HG03558 (cell line): ENCODE data around the gene ADSS2.
"Not testable (repeated sequence)": the region's sequence is repeated elsewhere in the genome, so short reads cannot be mapped to it uniquely, and the experiment has no call there.

Source experiments
- ATAC-seq: cut with Tn5 transposase; IDR thresholded peaks from one replicate; pipeline ENCODE4 v1.9.1; 2021; ENCODE audit warnings: moderate number of reproducible peaks; ENCODE audit not compliant: unreplicated experiment; ENCODE audit errors: extremely low read depth

The ADSS2 gene

GRCh38 chr1:244403431-244403830 is 48.3 kb downstream of the ADSS2 start:
- ATAC-seq: no peak

DNA sequence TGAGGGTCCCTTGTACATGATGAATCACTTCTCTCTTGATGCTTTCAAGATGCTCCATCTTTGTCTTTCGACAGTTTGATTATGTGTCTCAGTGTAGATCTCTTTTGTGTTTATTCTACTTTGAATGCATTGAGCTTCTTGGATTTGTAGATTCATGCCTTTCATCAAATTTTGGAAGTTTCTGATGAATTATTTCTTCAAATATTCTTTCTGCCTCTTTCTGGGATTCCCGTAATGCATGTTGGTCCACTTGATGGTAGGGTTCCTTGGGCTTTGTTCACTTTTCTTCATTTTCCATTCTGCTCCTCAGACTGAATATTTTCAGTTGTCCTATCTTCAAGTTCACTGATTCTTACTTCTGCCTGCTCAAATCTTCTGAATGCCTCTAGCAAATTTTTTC is 50.7 kb downstream of the ADSS2 start:
- no peak for ATAC-seq

GRCh38 chr1:244397131-244397530 is 54.6 kb downstream of the ADSS2 start:
- ATAC-seq: no peak

DNA sequence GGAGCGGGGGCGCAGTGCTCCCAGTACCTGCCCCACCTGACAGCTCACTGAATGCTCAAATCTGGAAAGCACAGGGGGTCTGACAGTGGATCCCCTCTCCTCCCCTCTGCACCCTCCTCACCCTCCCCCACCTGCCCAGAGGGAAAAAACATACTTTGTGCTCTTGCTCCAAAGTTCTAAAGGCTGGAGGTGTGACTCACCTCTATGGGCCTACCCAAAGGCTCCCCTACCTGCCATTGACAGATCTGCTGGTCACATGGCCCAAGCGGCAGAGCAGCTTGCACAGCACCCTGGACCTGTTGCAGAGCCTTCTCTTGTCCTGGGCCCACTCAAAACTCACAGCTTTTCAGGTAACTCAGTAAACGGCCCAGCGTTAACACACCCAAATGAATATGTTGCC is 55.7 kb downstream of the ADSS2 start:
- ATAC-seq: no peak

DNA sequence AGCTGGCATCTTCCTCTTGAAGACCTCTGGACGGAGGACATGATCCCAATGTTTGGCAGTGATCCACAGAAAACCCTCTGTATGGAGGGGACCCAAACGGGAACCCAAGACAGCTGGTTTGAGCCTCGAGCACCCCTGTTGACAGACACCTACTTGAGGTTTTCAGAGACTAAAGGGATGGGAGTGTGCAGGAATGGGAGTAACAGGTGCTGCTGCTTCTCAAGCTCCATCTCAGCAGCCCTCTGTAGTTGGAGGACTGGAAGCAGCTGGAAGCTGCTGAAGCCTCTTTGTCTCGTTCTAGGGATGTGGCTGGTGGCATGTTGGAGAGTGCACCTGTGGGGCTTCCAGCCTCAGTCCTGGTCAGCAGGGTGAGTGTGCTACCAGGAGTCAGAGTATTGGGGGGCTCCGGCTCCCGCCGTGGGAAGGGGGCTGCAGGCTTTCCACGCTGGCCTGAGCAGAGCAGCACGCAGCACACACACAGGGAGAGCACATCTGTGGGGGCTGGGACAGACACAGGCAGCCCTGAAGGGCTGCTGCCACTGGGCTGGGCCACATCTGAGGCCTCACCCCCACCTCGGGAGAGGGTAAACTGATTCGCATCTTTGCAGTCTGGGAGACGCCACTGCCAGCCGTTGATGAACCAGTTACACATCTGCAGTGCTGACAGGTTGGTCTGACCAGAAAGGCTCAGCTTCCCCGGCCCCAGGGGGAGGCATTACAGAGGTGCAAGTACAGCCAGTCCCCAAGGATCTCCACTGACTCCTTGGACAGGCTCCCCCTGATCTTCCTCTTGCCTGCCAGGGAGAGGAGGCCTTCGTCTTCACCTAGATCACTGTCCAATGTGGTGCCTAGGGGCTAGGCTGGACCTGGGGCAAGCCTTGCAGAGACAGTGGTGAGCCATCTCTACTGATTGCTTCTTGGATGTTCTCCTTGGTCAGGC is 56.6 kb downstream of the ADSS2 start:
- ATAC-seq: no peak

DNA sequence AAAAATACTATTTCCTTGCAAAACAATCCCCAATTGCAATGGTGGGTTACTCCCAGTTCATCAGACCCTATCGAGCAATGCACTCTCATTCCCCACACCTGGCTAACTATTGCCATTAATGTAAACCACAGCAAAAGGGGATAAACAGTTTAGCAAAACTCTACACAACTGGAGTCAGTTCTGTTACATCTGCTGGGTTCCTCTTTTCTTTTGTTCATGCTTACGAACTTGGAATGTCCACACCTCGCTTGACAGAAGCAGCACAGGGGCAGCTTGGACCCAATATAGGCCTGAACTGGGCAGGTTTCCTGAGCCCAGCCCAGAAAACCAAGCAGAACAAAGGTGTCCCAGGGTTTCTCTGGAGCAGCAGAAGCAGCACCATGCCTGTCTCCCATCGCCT is 57.4 kb downstream of the ADSS2 start:
- no peak for ATAC-seq

DNA sequence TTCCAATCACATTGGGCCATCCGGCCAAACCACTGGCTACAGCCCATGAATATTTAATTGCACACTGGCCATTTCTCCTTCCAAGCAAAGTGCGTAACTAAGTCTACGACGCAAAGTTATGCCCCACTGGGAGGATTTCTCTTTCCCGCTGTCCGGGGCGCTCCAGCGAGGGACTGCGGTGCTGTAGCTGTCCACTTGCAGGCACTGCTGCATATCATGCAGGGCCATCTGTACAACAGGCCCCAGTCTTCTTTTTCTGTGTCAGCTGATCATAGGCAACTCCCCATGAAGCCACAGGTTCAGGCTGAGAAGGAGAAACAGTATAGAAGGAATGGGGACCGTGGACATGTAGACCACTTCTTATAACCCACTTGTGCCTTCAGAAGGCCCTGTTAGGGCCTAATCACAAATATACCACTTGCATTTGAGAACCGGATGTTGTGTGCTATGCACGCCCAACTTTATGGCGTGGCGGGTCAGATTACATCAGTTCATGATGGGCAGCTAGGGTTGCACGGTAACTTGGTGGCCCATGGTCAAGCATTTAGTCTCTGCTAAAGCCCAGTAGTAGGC is 58.0 kb downstream of the ADSS2 start:
- ATAC-seq: no peak

DNA sequence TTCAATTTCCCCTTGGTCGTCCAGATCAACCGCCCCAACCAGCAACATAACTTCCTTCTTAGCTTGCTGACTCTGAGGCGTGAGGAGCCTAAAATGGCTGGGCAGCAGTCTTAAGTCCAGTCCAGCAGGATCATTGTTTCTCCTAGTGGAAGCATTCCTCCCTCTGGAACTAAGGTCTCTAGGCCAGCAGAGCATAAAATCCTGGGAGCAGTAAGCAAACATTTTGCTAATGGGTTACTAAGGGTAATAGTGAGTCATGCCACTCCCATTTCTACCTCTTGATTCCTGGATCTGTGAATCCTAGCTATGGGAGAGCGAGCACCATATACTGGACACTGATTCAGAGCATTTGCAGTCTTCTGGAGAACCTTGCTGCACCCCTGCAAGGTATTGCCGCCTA is 59.9 kb downstream of the ADSS2 start:
- ATAC-seq: no peak

GRCh38 chr1:244388961-244389360 is 62.7 kb downstream of the ADSS2 start:
- ATAC-seq: no peak

DNA sequence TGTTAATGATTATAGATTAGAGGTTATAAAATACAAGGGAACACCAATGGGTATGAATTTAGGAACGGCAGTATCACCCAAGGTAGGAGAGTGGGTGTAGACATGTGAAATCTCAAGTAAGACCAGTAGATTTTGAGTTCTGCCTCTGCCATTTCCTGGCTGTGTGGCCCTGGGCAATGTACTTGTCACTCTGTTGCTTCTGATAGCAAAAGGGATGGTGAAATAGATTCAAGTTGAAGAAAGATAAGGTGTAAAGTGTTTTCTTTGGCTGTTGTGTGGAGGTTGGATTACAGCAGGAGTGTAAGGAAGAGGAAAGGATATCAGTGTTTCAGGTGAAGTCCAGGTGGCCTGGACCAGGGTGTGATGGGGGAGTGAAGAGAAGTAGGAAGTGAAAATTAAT is 64.3 kb downstream of the ADSS2 start:
- ATAC-seq: no peak

GRCh38 chr1:244386595-244386994 is 65.1 kb downstream of the ADSS2 start:
- ATAC-seq: no peak

DNA sequence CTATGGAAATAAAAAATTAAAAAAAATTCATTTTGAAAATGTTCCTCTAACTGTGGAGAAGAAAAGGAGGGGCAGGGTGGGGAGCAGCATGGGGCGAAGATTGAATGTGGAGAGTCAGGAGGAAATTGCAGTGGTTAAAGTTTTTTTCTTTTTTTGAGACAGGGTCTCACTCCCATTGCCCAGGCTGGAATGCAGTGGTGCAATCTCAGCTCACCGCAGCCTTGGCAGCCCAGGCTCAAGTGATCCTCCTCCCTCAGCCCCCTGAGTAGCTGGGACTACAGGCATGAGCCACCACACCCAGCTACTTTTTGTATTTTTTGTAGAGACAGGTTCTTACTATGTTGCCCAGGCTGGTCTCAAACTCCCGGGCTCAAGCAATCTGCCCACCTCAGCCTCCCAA is 67.6 kb downstream of the ADSS2 start:
- no peak for ATAC-seq

GRCh38 chr1:244383278-244383884 is 68.3 kb downstream of the ADSS2 start:
- no peak for ATAC-seq

DNA sequence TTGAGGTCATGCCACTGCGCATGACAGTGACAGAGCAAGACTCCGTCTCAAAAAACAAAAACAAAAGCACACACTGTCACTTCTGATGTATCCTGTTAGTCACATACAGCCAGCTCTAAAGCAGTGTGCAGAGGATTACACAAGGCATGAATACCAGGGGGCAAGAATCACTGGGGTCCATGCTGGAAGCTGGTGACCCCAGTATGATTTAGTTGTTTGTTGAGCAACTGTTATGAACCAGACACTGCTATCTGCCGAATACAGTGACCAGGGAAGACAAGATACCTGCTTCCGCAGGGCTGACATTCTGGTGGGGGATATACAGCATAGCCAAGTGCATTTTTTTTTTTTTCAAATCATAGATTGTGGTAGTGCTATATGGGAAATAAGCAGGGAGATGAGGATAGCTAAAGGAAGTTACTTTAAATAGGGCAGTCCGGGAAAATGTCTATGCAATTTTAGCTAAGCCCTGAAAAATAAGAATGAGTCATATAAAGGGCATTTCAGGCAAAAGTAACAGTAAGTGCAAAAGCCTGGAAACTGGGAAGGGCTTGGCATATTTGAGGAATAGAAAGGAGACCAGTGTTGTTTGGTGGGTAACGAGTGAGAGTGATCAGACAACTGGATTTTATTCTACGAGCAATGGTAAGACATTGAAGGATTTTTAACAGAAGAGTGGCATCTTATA is 69.7 kb downstream of the ADSS2 start:
- ATAC-seq: no peak

- no peak for ATAC-seq
Measured at GRCh38 chr1:244376126-244376525, 75.6 kb downstream of the ADSS2 start.

- ATAC-seq: no peak
Measured at GRCh38 chr1:244375051-244375450, 76.7 kb downstream of the ADSS2 start.

- ATAC-seq: not testable (repeated sequence)
Measured at GRCh38 chr1:244374484-244374883, 77.2 kb downstream of the ADSS2 start.

- ATAC-seq: no peak
Measured at GRCh38 chr1:244371242-244372141, 80.2 kb downstream of the ADSS2 start.

DNA sequence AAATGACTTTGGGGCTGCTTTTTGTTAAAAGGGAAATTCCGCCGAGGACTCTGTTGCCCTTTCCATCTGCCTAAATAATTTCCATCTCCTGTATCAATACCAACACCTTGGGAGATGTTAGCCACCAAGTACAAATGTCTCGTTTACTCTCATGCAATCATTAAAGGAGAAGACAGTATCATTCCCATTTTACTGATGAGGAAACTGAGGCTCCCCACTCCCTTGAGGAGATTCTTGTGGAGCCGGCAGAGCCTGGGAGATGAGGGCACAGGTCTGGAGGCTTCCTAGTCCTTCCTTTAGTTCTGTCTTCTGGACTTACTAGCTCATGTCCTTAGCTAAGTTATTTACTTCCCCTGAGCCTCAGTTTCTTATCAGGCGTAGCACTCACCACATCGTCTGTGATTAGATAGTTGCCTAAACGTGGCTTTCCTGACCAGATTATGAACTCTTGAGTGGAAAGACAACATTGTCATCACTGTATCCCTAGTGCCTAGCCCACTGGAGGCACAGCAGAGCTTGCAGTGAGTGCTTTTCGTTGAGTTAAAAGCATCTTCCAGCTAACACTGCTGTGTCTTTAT is 81.6 kb downstream of the ADSS2 start:
- ATAC-seq: no peak
